Right lobe of liver (tissue), 6 donors: ENCODE results near the gene MARCHF6. TPM values are rescaled to one million over a fixed set of nuclear protein-coding genes. Genes with fewer than 3 reads are reported as not detected.

Experiments
- ATAC-seq, 4 donors: fragments of 200-7000 bp; cut with Tn5 transposase; one replicate each; pipeline ENCODE4 v1.9.1; 2020; ENCODE audit warnings: mild to moderate bottlenecking in 4 of 4, moderate library complexity in 4 of 4
- DNase-seq, 3 donors: peaks; one replicate each; pipeline ENCODE4 v3.0.0-alpha.2; 2020
- H3K27ac ChIP-seq, 3 donors: fragments of 200-600 bp; one replicate each; pipeline ENCODE4 v1.8.0; 2022
- H3K27me3 ChIP-seq, 2 donors: fragments of 200-600 bp; one replicate each; pipeline ENCODE4 v1.8.0; 2022
- H3K36me3 ChIP-seq, 4 donors: fragments of 200-600 bp; sonication (generic) in 1 of 4; one replicate each; pipeline versions ENCODE4 v1.5.1 to v1.8.0; 2017 to 2022; ENCODE audit warnings: control low read depth in 1 of 4
- H3K4me1 ChIP-seq, 4 donors: fragments of 200-600 bp; sonication (generic) in 1 of 4; one replicate each; pipeline versions ENCODE4 v1.5.1 to v1.8.0; 2017 to 2022; ENCODE audit warnings: control low read depth in 1 of 4
- H3K4me3 ChIP-seq, 3 donors: fragments of 200-600 bp; one replicate each; pipeline ENCODE4 v1.8.0; 2022
- H3K9me3 ChIP-seq, 4 donors: fragments of 200-600 bp; sonication (generic) in 1 of 4; one replicate each; pipeline versions ENCODE4 v1.5.1 to v1.8.0; 2017 to 2022; ENCODE audit warnings: control low read depth in 1 of 4
- POLR2A ChIP-seq: fragments of 450-650 bp; IDR thresholded peaks from one replicate; pipeline ENCODE4 v1.6.1; 2017; ENCODE audit warnings: antibody characterized with exemption, mild to moderate bottlenecking
- WGBS: methylation state at CpG from one replicate; pipeline ENCODE4 v1.1.6; 2018; ENCODE audit warnings: low coverage, low lambda C conversion rate; ENCODE audit not compliant: insufficient coverage; ENCODE audit errors: missing lambda C conversion rate; 5-methylcytosine and 5-hydroxymethylcytosine counted together
- intact Hi-C, 2 donors: fragments of 100-400 bp; cut with DNase I; formaldehyde crosslinking; loops; one replicate each; pipeline versions ENCODE4 v1.11.2 to v1.14.1; 2022
- total RNA-seq, 6 experiments: library from RNA; depleted of rRNA in 2 of 6; stranded (reverse); fragments of >200 nt in 2 of 6; fragmentation: NEBNext Ultra II Directional in 3 of 6; extraction: Animal tissue kit (Norgen Biotek cat#: 25700) in 3 of 6; gene quantifications; one replicate each; pipeline versions ENCODE4 v1.1.0 to v1.2.4, GENCODE V29; 2016 to 2023
- TF ChIP-seq, protein P1 (sequence below), 4 donors: fragments of 200-600 bp in 3 of 4; fragments of 450-650 bp in 1 of 4; IDR thresholded peaks; one replicate each; pipeline versions ENCODE4 v1.5.1 to v1.8.0; 2016 to 2022; ENCODE audit warnings: antibody characterized with exemption in 4 of 4, mild to moderate bottlenecking in 2 of 4
- donor health status: DM: no; HTN: yes; CAD: no.
- donor health status: DM: no; HTN: no; CAD: no.
- donor health status: DM: no; HTN: no; CAD: no.
- donor health status: DM: no; HTN: yes; CAD: no.
- donor health status: DM: no; HTN: yes; CAD: no.

MARCHF6 gene
- total RNA-seq, 6 experiments from 2014 or later, result 44.9 to 106 (median 68.6) TPM

DNA sequence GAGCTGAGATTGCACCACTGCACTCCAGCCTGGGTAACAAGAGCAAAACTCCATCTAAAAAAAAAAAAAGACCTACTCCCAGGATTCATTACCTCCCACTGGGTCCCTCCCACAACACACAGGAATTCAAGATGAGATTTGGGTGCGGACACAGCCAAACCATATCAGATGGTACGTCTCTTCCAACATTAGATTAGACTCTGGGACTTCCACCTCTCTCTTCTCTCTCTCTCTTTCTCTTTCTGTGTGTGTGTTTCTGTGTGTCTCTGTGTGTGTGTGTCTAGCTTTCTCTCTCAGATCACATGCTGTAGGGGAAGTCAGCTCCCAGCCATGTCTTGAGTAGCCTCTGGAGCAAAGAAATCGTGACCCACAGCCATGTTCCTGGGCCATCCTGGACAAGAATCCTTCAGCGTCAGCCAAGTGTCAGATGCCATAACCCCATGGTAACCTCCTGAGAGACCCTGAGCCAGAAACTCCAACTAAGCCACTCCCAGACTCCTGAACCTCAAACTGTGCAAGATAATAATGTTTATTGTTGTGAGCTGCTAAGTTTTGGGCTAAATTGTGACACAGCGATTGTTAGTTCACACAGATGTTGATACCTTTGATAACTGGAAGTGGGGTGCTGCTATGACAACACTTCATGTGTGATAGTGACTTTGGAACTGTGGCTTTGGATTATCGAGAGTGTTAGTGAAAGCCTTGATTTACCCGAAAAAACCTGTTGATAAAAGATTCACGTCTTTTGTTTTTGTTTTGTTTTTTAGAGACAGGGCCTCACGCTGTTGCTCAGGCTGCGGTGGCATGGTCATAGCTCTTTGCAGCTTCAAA, 41.7 kb upstream of the MARCHF6 start:
- Histone ChIP-seq H3K4me3 (no peak overlapping the region), H3K27ac (no peak overlapping the region), H3K36me3 (no peaks in the 10 kb centered on the region), H3K27me3 (no peaks in the 10 kb centered on the region), H3K4me1 (peaks cover 0 to 19% (median 5%) of the 10 kb centered on the region in 4 donors), H3K9me3 (no peaks in the 10 kb centered on the region)
- 70% methylated on average over 7 of the region's 10 CpGs for WGBS
- ATAC-seq (no peak), DNase-seq (no peak)
- intact Hi-C loops, result no loop called here
- TF ChIP-seq POLR2A, result no peak
- TF ChIP-seq, protein P1, sequence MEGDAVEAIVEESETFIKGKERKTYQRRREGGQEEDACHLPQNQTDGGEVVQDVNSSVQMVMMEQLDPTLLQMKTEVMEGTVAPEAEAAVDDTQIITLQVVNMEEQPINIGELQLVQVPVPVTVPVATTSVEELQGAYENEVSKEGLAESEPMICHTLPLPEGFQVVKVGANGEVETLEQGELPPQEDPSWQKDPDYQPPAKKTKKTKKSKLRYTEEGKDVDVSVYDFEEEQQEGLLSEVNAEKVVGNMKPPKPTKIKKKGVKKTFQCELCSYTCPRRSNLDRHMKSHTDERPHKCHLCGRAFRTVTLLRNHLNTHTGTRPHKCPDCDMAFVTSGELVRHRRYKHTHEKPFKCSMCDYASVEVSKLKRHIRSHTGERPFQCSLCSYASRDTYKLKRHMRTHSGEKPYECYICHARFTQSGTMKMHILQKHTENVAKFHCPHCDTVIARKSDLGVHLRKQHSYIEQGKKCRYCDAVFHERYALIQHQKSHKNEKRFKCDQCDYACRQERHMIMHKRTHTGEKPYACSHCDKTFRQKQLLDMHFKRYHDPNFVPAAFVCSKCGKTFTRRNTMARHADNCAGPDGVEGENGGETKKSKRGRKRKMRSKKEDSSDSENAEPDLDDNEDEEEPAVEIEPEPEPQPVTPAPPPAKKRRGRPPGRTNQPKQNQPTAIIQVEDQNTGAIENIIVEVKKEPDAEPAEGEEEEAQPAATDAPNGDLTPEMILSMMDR (IDR thresholded peaks at IDR 0.05), result no peak

DNA sequence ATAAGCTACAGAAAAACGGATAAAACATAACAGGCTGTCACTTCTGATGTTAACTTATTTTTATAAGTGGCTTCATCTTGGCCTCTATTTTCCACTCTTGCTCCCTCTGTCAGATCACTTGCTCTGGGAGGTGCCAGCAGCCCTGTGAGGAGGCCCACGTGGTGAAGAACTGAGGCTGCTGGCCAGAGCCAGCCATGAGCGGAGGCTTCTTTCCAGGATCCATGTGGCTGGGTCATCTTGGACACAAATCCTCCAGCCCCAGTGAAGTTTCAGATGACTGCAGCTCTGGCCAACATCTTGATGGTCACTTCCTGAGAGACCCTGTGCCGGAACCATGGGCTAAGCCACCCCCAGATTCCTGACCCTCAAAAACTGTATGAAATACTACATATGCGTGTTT, 38.3 kb upstream of the MARCHF6 start:
- no peak for TF ChIP-seq POLR2A
- TF ChIP-seq, protein P1 (IDR thresholded peaks at IDR 0.05), result no peak
- ATAC-seq, result no peak
- no peaks in the 10 kb centered on the region for H3K27me3 ChIP-seq
- H3K9me3 ChIP-seq, result no peaks in the 10 kb centered on the region
- WGBS, result 81% methylated on average over 4 of the region's 5 CpGs
- intact Hi-C loops, result no loop called here
- no peaks in the 10 kb centered on the region for H3K36me3 ChIP-seq
- peaks cover 0 to 11% (median 2%) of the 10 kb centered on the region in 4 donors for H3K4me1 ChIP-seq
- H3K4me3 ChIP-seq, result no peak overlapping the region
- no peak for DNase-seq
- H3K27ac ChIP-seq, result no peak overlapping the region

DNA sequence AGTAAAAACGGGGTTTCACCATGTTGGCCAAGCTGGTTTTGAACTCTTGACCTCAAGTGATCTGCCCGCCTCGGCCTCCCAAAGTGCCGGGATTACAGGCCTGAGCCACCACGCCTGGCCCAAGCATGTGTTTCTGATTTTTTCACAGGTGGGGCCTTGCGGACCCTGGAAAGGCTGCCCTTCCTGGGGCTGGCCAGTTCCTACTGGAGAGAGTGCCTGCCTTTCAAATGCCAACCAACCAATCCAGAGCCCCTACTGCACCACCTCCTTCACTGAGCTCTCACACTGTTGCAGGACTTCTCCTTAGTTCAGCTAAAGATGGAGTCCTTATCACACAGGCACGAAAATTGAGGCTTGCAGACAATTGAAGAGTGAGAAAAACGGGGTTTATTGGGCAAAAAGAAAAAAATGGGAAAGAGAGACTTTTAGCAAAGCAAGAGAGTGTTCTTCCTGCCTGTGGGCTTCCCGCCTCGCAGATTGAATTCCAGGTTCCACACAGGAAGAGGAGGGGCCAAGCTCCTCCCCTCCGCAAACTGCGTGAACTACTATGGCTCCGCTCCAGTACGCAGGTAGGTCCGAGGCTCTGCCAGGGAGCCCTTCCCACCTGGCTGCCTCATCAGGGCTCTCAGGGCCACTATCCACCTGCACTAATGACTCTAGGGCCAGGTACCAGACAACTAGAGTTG, 37.5 kb upstream of the MARCHF6 start:
- Histone ChIP-seq H3K9me3 (no peaks in the 10 kb centered on the region), H3K4me1 (peaks cover 0 to 4% (median 0%) of the 10 kb centered on the region in 4 donors), H3K27me3 (no peaks in the 10 kb centered on the region), H3K27ac (no peak overlapping the region), H3K36me3 (no peaks in the 10 kb centered on the region), H3K4me3 (no peak overlapping the region)
- ATAC-seq (no peak), DNase-seq (no peak)
- TF ChIP-seq, protein P1 (IDR thresholded peaks at IDR 0.05), result no peak
- TF ChIP-seq POLR2A, result no peak
- intact Hi-C loops, result no loop called here
- WGBS, result 77% methylated on average over 6 of the region's 15 CpGs

DNA sequence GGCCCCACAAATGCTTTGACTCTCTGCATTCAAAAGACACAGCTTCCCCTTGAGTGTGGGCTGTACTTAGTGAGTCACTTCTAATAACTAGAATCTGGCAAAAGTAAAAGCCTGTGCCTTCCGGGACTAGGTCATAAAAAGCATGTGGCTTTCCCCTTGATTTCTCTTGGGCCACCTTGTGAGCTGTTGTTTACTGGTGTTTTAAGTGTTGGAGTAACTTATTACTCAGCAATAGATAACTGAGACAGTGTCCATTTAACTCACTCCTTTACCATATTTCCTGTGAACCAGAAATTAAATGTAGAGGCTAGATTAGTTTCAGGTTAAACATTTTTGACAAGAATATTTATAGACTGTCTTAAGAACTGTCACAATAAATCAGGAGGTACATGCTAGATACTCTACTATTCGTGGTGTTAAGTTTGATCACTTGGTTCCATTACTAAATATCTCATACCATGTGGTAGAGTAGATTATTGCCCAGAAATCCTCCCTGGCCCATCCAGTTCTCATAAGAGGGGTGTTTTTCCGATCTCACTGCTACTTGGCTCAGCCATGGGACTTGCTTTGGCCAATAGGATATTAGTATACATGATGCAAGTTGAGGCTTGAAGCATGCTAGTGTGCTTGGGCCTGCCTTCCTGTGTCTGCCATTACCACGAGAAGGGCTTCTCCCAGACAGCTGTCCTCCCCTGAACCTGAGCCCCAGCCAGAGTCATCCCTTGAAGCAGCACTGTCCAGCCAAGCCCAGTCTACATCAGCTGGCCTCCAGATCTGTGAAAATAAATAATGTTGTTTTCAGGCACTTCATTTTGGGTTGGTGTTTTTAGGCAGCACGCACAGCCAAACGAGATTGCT, 35.4 kb upstream of the MARCHF6 start:
- Histone ChIP-seq H3K27ac (no peak overlapping the region), H3K4me1 (no peaks in the 10 kb centered on the region), H3K4me3 (no peak overlapping the region), H3K9me3 (no peaks in the 10 kb centered on the region), H3K27me3 (no peaks in the 10 kb centered on the region), H3K36me3 (no peaks in the 10 kb centered on the region)
- intact Hi-C loops, result no loop called here
- DNase-seq (no peak), ATAC-seq (no peak)
- TF ChIP-seq, protein P1 (IDR thresholded peaks at IDR 0.05), result no peak
- no peak for TF ChIP-seq POLR2A
- 79% methylated on average over 2 of the region's 6 CpGs for WGBS
